Vagina (tissue), 2 donors: ENCODE data around the gene C11orf68. TPM values are rescaled to one million over a fixed set of nuclear protein-coding genes. Genes with fewer than 3 reads are reported as not detected.

Source experiments
- DNase-seq, 2 donors: peaks; one replicate each; pipeline ENCODE4 v3.0.0-alpha.2; 2017; ENCODE audit errors: extremely low spot score in 2 of 2
- H3K27ac ChIP-seq: fragments of 200-600 bp; sonication (generic); one replicate; pipeline ENCODE4 v1.5.1; 2019
- H3K27me3 ChIP-seq: fragments of 200-600 bp; sonication (generic); one replicate; pipeline ENCODE4 v1.5.1; 2019
- H3K36me3 ChIP-seq, 2 donors: fragments of 200-600 bp; sonication (generic); one replicate each; pipeline ENCODE4 v1.5.1; 2017 to 2019
- H3K4me1 ChIP-seq: fragments of 200-600 bp; sonication (generic); one replicate; pipeline ENCODE4 v1.5.1; 2019
- H3K4me3 ChIP-seq, 2 donors: fragments of 200-600 bp; sonication (generic); 1 replicate in 1 of 2; 2 replicates in 1 of 2; pipeline ENCODE4 v1.5.1; 2016 to 2019
- H3K9me3 ChIP-seq: fragments of 200-600 bp; sonication (generic); one replicate; pipeline ENCODE4 v1.5.1; 2019
- POLR2A ChIP-seq, 2 donors: fragments of 450-650 bp; IDR thresholded peaks; one replicate each; pipeline ENCODE4 v1.6.1; 2017; ENCODE audit warnings: antibody characterized with exemption in 2 of 2, mild to moderate bottlenecking in 2 of 2, moderate library complexity in 2 of 2
- POLR2AphosphoS5 ChIP-seq, 2 donors: sonication (generic); formaldehyde crosslinking; IDR thresholded peaks; one replicate each; pipeline ENCODE4 v1.9.0; 2017; ENCODE audit warnings: antibody characterized with exemption in 2 of 2, mild to moderate bottlenecking in 2 of 2, low read depth in 1 of 2; ENCODE audit not compliant: insufficient read depth in 1 of 2
- intact Hi-C: fragments of 100-400 bp; cut with DNase I; formaldehyde crosslinking; loops from one replicate; pipeline ENCODE4 v1.15.1; 2023
- total RNA-seq: library from RNA; depleted of rRNA; stranded (reverse); fragments of >200 nt; gene quantifications from one replicate; pipeline ENCODE4 v1.2.3, GENCODE V29; 2016
- TF ChIP-seq, protein P1 (sequence below), 3 experiments: fragments of 450-650 bp in 2 of 3; fragments of 200-600 bp in 1 of 3; sonication (generic) in 1 of 3; IDR thresholded peaks; one replicate each; pipeline ENCODE4 v1.5.1; 2017 to 2019; ENCODE audit warnings: antibody characterized with exemption in 3 of 3, mild to moderate bottlenecking in 2 of 3, moderate library complexity in 2 of 3

The C11orf68 gene
- total RNA-seq, 1 donor from 2014 or later: 21.1 TPM

DNA sequence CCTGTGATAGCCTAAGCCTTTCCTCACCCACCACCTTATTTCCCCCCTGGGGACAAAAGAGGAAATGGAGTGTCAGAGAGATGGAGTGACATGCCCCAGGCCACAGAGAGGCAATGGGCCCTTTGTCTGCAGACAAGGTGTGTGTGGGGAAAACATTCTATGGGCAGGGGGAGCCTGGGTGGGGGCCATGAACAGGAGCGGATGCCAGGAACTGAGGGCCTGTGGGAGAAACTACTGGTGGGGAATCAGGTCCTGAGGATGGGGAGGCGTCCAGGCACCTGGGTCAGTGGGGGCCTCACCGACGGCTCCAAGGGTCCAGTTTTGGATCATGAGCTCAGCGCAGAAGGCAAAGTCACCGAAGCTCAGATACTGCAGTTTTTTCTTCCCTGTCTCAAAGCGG lies 33.6 kb downstream of the C11orf68 start:
- Histone ChIP-seq H3K4me1 (peaks cover 46% of the 10 kb centered on the region), H3K9me3 (no peaks in the 10 kb centered on the region), H3K27me3 (no peaks in the 10 kb centered on the region), H3K36me3 (peaks cover 0 to 37% of the 10 kb centered on the region in 2 donors), H3K4me3 (no peak overlapping the region), H3K27ac (peak overlapping the region; percentile 33)
- DNase-seq: no peak
- TF ChIP-seq POLR2AphosphoS5 (IDR thresholded peaks at IDR 0.05; ENCODE audit: insufficient read depth in 1 of 2, low read depth in 1 of 2): no peak
- TF ChIP-seq, protein P1, sequence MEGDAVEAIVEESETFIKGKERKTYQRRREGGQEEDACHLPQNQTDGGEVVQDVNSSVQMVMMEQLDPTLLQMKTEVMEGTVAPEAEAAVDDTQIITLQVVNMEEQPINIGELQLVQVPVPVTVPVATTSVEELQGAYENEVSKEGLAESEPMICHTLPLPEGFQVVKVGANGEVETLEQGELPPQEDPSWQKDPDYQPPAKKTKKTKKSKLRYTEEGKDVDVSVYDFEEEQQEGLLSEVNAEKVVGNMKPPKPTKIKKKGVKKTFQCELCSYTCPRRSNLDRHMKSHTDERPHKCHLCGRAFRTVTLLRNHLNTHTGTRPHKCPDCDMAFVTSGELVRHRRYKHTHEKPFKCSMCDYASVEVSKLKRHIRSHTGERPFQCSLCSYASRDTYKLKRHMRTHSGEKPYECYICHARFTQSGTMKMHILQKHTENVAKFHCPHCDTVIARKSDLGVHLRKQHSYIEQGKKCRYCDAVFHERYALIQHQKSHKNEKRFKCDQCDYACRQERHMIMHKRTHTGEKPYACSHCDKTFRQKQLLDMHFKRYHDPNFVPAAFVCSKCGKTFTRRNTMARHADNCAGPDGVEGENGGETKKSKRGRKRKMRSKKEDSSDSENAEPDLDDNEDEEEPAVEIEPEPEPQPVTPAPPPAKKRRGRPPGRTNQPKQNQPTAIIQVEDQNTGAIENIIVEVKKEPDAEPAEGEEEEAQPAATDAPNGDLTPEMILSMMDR (IDR thresholded peaks at IDR 0.05): no peak
- TF ChIP-seq POLR2A (IDR thresholded peaks at IDR 0.05): no peak
- intact Hi-C loops: loop anchor here (5.0 kb wide), 2 partner anchors 102 to 117 kb away; partner anchors contain the start of genes BANF1 and EIF1AD

DNA sequence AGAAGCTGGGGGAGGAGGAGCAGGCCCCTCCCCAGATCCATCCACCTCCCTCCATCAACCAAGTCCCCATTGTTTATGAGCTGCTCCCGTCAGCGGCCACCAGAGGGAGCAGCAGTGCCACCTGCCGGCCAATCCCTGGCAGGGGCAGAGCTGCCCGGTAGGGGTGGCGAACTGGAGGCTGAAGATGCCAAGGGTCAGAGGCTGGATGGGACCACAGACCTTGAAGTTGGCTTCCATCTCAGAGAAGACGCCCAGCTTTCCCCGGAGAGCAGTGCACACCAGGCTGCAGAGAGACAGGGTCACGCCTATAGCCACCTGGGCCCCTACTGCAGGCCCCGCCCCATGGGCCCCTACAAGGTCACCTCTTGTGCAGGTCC lies 34.2 kb downstream of the C11orf68 start:
- TF ChIP-seq POLR2A (IDR thresholded peaks at IDR 0.05): no peak
- TF ChIP-seq, protein P1 (IDR thresholded peaks at IDR 0.05): peak; percentile 95 to 99 (median 95)
- peak; percentile 50 to 75 for TF ChIP-seq POLR2AphosphoS5 (IDR thresholded peaks at IDR 0.05; ENCODE audit: insufficient read depth in 1 of 2, low read depth in 1 of 2)

GRCh38 chr11:65883786-65884715 lies 34.8 kb downstream of the C11orf68 start:
- H3K36me3 ChIP-seq: peaks cover 0 to 37% of the 10 kb centered on the region in 2 donors
- peaks cover 34% of the 10 kb centered on the region for H3K4me1 ChIP-seq
- intact Hi-C loops: loop anchor here (5.0 kb wide), 1 partner anchor 33 kb away; the partner anchor contains the start of genes C11orf68 and DRAP1

More for the DNA sequence above, 34.2 kb downstream of the C11orf68 start:
- Histone ChIP-seq H3K9me3 (no peaks in the 10 kb centered on the region), H3K4me1 (peaks cover 41% of the 10 kb centered on the region), H3K27me3 (no peaks in the 10 kb centered on the region), H3K36me3 (peaks cover 0 to 37% of the 10 kb centered on the region in 2 donors), H3K4me3 (no peak overlapping the region), H3K27ac (peak overlapping the region; percentile 33)
- no peak for DNase-seq
- intact Hi-C loops: loop anchor here (5.0 kb wide), 3 partner anchors 33 to 118 kb away; partner anchors contain the start of genes BANF1, C11orf68, DRAP1 and EIF1AD

DNA sequence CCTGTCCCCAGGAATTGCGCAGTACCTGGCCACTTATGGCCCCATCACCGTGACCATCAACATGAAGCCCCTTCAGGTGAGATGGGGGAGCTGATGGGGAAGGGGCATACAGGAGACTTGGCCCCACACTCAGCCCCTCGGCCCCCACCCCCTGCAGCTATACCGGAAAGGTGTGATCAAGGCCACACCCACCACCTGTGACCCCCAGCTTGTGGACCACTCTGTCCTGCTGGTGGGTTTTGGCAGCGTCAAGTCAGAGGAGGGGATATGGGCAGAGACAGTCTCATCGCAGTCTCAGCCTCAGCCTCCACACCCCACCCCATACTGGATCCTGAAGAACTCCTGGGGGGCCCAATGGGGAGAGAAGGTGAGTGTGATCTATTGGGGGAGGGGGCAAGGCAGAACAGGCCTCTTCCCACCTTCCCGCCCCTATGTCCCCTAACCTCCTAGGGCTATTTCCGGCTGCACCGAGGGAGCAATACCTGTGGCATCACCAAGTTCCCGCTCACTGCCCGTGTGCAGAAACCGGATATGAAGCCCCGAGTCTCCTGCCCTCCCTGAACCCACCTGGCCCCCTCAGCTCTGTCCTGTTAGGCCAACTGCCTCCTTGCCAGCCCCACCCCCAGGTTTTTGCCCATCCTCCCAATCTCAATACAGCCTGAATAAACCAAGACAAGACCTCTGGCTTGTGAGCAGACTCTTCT lies 35.7 kb downstream of the C11orf68 start:
- intact Hi-C loops: loop anchor here (5.0 kb wide), 1 partner anchor 34 kb away; the partner anchor contains the start of genes C11orf68 and DRAP1
- no peak for DNase-seq
- H3K36me3 ChIP-seq: peaks cover 0 to 37% of the 10 kb centered on the region in 2 donors
- no peaks in the 10 kb centered on the region for H3K9me3 ChIP-seq
- H3K27me3 ChIP-seq: no peaks in the 10 kb centered on the region
- H3K4me3 ChIP-seq: no peak overlapping the region
- no peak for TF ChIP-seq POLR2A (IDR thresholded peaks at IDR 0.05)
- TF ChIP-seq, protein P1 (IDR thresholded peaks at IDR 0.05): no peak
- no peak overlapping the region for H3K27ac ChIP-seq
- peaks cover 30% of the 10 kb centered on the region for H3K4me1 ChIP-seq

More at GRCh38 chr11:65883786-65884715, 34.8 kb downstream of the C11orf68 start:
- Histone ChIP-seq H3K27ac (peak overlapping the region; percentile 33), H3K4me3 (no peak overlapping the region), H3K27me3 (no peaks in the 10 kb centered on the region), H3K9me3 (no peaks in the 10 kb centered on the region)
- TF ChIP-seq, protein P1 (IDR thresholded peaks at IDR 0.05): no peak
- TF ChIP-seq POLR2AphosphoS5 (IDR thresholded peaks at IDR 0.05; ENCODE audit: insufficient read depth in 1 of 2, low read depth in 1 of 2) (no peak), POLR2A (IDR thresholded peaks at IDR 0.05) (no peak)
- DNase-seq: no peak
